HG02943 (cell line): ENCODE results near the gene RIPK1.
"Not testable (repeated sequence)": the region's sequence is repeated elsewhere in the genome, so short reads cannot be mapped to it uniquely, and the experiment has no call there.

ENCODE experiments used
- ATAC-seq: cut with Tn5 transposase; IDR thresholded peaks from one replicate; pipeline ENCODE4 v1.9.1; 2021; ENCODE audit warnings: mild to moderate bottlenecking, low read depth, moderate library complexity; ENCODE audit not compliant: unreplicated experiment

The RIPK1 gene

DNA sequence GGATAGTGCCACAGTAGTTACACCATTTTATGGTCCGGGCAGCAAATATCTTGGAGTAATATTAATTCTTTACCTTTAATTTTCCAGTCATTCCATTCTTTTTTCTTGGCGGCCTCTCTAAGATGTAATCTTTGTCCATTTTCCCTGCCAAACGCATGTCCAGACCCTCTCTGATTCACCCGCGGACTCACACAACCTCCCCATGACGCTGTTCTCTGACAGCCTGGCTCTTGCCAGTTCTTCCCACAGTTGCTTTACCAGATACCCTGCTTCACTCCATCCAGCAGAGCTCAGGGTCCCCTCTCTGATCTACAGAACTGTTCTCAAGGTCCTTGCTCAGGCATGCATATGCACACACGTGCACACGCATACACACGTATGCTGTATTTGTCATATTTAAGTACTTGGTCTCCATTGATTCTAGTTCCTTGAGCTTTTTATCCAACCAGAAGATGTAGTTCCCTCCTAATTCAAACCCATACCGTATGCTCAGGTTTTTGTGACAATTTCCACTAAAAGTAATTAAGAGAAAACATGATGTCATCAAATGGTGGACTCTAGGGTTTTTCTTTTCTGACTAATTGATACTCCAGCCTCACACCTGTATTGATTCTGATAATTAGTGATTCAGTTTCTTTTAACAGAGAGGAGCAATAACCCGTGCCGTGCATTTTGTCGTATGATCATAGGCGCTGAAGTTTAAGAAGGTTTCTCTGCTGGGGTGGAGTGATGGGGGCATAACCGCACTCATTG, 60.2 kb downstream of the RIPK1 start:
- no peak for ATAC-seq

DNA sequence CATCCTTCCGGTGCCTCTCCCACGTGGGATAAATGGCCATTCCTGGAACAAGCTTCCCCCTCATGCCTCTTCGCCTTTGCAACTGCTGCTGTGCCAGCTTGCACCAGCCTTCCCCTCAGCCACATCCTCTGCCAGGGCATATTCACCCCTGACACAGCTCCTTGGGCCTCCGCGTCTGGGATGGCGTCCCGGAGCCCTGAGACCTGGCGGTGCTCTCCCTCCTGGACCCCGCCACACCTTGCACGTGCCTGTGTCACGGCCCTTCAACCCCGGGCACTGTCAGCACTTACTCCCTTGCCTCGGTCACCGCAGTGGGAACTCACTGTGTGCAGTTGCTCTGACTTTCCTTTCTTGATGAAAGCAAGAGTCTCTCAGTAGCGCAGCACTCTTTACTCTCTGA, 63.4 kb downstream of the RIPK1 start:
- ATAC-seq = no peak

DNA sequence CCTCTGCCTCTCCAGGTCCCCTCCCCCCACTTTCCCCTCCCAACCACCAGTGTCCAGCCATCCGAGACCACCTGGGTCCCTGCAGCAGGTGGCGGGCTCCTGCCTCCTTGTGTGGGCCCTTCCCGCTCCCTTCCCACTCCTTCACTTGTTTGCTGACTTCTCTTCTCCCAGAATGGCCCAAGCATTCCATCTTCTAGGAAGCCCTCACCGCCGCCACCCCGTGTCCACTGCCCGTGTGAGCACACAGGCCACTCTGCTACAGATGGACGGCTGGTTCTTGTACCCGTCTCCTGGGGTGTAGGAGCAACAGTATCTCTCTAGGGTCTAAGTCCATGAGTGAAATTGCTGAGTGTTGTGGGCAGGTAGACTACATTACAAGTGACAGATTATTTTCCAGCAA, 65.2 kb downstream of the RIPK1 start:
- no peak for ATAC-seq

DNA sequence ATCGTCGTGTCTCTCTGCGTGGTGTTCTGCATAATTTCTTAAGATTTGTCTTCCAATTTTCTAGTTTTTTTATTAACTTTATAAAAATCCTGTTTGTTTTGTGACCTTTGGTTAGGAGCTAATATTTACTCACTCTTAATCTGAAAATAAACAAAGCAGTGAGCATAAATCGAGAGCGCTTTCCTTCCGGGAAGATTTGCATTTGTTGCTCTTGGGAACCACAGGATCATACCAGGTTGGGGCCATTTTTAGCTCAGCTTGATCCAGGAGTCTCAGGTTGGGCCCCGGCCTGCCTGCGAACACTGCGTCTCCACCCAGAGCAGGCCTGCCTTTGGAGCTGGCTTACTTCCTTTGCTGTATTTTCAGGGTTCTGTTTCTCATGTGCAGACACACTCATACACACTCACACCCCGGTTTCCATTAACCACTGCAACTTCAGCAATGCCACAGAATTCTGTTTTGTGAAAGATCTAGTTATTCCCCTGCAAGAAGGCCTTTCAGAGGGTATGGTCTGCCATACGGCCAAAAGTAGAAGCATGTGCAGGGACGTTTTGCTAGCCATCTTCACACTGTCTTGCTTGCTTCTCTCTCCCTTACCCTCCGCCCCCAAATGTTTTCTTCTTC, 67.5 kb downstream of the RIPK1 start:
- ATAC-seq = no peak

DNA sequence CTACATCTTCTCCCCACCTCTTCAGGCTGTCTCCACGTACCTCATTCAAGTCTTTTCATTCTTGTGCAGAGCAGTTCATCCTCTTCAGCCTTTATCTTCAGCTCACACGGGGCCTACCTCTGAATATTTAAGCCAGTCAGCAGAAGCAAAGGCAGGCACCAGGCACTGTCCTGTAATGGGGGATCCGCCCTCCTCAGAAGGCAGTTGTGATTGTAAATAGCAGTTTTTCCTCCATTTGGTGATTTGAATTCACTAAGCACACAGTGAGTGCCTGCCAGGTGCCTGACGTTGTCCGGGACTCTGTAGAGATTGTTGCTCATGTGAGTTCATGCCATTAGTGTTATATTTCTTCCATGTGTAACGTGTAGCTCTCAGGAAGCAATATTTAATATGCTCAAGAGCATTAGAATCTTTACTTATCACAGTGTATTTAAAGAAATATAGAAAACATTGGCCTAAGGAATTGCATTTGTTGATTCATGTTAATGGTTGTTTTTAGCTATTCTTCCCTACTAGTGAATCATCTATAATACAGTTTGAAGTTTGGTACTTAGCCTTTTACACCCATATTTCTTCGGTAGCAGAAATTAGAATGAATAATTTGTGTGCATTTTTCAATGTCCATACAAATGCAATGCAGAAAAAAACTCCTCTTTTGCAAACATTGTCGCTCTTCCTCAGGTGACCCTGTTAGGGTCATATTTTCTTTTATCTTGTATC, 68.2 kb downstream of the RIPK1 start:
- ATAC-seq = no peak

DNA sequence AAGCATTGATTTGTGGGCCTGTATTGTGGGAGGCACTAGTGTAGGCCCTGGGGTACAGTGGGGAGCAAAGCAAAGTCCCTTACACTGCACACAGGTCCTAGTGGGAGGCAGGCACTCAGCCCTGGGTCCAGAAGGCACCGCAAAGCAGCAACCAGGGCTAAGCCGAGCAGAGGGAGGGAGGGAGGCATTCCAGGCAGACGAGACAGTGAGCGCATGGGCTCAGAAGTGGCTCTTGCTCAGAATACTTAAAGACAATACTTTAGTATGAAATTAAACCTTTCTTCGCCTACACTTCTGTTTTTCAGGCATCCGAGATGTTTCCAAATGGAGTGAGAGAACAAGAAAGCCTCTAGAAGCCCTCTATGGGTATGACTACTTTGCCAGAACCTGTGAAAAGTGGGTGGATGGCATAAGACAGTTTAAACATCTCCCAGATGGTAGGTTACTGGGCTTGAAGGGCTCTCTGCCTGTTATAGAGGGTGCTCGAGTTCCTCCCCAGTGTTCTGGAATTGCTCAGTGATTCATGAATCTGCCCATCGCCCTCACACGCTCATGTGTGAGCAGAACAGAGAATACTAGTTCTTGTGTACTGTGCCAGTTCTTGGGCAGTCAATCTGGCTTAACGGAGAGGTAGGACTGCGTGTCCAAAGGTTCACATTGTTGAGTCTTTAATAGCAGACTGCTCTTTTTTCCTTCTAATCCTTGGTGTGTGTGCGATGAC, 68.9 kb downstream of the RIPK1 start:
- ATAC-seq = no peak

DNA sequence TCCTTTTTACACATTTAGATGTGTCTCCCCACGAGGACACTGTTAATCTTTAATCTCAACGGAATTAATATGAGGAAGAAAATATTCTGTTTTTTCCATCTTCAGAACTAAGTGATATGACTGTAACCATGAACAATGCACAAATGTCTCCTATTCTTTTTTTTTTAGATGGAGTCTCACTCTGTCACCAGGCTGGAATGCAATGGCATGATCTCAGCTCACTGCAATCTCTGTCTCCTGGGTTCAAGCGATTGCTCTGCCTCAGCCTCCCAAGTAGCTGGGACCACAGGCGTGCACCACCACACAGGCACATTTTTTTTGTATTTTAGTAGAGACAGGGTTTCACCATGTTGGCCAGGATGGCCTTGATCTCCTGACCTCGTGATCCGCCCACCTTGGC, 69.6 kb downstream of the RIPK1 start:
- ATAC-seq = not testable (repeated sequence)

DNA sequence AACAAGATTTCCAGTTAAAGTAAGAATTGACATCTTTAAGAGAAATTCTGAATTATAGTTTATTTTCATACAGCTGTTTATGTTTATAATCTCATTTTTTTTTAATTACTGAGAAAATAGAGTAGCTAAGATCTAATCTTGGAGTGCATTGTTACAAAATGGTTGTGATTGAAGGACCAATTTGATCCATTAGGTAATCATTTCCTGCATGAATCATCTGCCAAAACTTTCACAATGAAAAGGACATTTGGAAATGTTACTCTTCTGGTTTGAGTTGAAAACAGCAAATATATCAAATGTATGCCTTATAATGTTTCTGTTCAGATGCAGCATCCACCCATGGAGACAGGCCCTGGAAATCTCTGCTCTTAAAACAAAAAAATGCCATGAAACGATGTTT, 70.0 kb downstream of the RIPK1 start:
- no peak for ATAC-seq

DNA sequence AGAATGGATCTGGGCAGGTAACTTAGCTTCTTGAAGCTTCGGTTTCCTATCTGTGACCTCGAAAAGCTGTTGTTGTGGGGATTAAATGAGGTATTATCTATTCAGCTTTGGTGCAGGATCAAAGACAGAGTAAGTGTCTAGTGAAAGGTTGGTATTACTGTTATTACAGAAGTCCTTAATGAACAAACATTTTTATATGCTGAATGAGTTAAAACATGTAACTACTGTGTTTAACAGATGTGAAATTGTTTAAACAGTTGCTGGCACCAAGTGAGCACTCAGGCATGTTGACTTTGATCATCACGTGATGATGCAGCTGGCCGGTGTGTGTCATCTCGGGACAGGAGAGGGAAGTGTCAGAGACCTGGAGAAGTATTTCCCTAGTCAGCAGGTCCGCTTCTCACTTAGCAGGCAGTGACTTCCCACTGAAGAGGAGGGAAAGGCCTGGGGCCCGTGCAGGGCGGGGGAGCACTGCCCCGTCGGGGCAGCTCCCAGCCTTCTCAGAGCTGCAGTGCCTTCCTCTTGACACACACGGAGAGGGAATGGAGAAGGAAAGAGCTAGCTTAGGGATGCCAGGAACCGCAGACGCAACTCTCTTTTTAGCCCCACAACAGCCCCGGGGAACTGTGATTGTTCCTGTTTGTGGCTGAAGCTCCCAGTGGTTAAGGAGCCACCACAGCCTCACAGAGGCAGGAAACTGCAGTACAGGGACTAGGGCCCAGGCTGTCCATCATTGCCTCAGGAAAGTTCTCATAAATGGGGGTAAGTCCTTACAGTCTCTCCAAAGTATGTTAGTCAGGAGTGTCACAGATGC, 71.0 kb downstream of the RIPK1 start:
- no peak for ATAC-seq

DNA sequence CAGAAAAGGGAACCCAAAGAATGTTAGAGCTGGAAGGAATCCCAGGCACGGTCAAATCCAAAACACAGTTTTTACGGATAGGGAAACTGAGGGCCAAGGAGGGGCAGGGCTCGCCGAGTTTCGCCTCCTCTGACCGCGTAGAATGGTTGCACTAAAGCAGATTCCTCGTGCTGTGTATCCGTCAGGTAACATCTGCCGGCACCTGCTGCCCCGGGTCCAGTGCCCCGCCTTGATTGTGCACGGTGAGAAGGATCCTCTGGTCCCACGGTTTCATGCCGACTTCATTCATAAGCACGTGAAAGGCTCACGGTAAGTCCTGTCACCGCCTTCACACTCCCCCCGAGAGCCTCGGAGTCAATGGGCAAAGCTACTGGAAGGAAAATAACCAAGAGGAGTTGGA, 71.9 kb downstream of the RIPK1 start:
- no peak for ATAC-seq

DNA sequence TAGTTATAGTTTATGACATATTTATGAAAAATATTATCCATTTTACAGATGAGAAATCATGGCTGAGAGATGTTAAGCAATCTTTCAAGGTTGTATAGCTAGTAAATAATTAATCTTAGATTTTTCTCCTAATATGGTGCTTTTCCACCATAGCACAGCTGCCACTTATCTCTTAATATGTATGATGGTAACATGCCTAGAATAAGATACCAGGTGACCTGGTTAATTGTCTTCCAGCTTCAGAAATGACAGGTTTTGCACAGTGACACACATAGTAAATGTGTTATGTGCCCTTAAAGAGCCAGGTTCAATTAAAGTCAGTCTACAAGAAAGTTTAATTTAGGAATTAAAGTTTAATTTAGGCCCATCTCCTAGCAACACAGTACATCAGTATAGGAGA, 74.2 kb downstream of the RIPK1 start:
- ATAC-seq = no peak

DNA sequence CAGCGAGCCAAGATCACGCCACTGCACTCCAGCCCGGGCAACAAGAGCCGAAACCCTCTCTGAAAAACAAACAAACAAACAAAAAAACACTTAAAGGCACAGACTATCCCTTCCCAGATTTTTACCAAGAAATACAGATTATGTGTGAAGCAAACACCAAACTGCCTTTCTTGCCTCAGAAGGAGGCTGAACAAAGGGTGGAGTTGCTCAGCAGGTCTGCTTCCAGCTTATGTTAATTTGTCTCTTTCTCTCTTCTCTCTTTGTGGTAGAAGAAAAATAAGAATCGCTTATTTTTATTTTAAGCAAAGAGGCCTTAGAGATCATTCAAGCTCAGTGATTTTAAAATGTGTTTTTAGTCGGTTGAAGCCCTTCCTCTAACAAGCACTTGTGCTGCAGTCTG, 74.9 kb downstream of the RIPK1 start:
- no peak for ATAC-seq

DNA sequence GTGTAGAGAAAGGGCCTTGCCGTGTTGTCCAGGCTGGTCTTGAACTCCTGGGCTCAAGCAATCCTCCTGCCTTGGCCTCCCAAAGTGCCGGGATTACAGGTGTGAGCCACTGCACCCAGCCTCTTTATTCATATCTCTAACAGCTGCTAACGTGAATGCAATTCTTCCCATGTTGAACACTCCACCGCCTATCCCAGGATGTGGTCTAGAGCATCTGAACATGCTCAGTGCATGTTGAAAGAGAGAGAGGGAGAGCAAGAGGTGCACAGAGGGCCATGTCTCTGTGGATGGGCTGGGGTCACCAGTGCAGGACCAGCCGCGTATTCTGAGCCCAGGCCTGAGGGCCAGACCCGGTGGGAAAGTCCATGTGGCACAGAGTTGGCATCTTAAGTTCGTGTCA, 76.3 kb downstream of the RIPK1 start:
- no peak for ATAC-seq

DNA sequence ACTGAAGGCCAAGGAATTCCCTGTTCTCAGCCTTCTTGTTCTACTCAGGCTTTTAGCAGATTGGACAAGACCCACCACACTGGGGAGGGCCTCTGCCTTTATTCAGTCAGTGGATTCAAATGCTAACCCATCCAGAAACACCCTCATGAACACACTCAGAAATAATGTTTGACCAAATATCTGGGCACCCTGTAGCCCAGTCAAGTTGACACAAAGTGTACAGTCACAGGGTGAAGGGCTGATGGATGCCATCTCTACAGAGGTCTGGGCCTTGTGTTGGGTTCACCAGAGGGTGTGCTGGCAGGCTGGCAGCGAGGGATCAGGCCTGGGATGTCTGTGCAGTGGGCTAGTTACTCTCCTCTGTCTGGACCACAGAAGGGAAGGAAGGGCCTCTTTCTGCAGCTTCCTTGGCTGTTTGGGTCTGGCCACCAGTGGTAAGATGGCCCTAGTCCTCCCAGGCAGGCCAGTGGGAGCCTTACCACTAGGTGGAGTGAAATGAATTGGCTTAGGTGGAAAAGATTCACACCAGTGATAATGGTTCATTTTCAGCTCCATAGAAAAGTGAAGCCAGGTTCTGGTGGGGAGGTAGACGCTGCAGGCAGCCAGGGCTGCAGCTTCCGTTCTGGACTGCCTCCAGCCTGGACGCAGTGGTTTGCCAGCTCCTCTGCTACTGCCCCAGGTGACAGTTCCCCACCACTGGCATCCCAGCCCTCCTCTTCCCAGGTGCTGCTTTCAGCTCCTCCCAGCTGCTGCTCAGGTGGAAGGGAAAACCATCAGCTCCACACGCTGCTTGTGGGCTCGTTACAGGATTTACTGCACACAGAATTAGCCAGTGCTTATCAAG, 79.8 kb downstream of the RIPK1 start:
- no peak for ATAC-seq

DNA sequence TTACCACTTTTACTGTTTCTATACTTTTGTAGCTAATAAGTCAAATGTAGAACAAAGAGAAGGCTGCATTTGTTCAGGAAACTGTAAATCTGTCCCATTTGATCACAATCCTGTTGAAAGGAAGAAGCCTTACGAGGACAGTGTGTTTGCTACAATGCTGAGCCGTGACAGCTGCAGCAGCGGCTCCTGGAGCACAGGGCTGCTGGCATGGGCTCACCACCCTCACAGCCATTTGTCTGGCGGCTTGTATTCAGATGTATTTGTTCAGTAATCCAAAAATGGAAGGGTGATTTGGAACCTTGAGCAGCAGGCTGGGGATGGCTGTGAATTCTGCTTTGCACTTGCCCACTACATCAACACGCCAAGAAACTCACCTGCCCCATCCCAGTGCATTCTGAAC, 83.4 kb downstream of the RIPK1 start:
- ATAC-seq = no peak

DNA sequence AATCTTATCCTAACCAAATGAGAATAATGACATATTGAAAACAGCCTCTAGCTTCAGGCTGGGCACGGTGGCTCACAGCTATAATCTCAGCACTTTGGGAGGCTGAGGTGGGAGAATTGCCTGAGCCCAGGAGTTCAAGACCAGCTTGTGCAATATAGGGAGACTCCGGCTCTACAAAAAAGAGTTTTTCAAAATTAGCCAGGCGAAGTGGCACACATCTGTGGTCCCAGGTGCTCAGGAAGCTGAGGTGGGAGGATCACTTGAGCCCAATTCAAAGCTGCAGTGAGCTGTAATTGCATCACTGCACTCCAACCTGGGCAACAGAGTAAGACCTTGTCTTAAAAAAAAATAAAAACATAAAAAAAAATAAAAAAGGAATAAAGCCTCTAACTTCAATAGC, 84.4 kb downstream of the RIPK1 start:
- ATAC-seq = no peak

DNA sequence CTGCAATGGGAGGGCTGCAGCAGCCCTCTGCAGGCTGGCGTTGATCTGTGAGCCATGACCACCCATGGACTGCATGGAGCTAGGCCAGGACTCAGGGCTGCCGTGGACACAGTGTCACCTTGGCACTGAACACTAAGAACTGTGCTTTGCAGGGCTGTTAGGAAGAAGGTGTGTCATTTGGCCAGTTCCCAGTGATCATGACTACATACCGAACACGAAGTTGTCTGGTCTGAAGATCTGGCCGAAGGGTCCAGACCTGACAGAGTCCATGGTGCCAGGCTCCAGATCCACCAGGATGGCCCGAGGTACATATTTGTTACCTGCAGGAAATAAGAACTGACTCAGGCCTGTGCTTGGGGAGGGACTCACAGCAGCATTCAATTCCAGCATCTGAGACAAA, 87.1 kb downstream of the RIPK1 start:
- ATAC-seq = not testable (repeated sequence)

DNA sequence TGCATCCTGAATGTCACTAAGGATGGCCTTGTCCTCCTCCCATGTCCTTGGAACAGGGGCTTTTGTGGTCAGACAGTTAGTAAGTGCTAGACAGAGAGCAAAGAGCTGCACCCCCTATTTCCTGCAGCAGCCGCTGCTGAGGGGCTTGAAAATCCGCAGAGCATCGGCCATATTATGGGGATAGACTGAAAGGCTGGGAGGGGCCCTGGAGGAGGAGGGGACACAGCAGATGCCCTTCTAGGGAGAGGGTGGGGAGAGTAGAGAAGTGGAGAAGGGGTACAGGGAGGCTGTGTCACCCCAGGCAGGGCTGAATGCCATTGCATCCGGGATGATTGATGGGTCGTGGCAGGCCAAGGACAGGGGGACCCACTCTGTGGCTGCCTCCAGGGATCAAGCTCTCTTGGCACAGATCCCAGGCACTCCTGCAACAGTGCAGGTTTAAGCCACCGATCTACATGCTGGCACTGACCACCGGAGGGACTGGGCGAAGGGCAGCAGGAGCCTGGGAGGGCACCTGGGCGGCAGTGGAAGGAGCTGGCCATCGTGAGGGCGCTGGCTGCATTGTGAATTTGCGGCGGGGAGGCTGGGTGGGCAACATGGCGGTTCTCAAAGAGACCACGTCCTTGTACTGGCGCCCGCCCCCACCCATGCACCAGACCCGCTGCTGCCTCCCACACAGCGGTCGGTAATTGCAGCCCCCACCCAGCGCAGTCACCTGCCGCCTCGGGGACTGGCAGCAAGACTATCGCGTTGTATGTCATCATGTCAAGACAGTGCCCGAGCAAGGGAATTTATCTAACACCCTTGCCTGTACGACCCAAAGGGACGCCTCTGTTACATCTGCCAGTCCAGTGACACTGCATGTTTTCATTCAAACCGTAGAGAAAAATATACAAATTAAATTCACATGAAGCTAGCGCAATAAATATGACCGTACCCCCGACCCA, 88.2 kb downstream of the RIPK1 start:
- not testable (repeated sequence) for ATAC-seq
